ENCODE data around the gene TTC7B.
"Not testable (repeated sequence)": the region's sequence is repeated elsewhere in the genome, so short reads cannot be mapped to it uniquely, and the experiment has no call there.

TTC7B gene

GRCh38 chr14:90815822-90816662 lies at the start of gene TTC7B:
TTC7B (minus strand) TSS chr14:90816430; CDS start chr14:90816295, 135 bp downstream.
- in situ Hi-C loops (cut with HindIII; ENCODE audit: low pct_ligation_motif_present, low pct_unique_long_range_greater_than_20kb, low sequenced_read_pairs): no loop called here
- peak; percentile 43 for DNase-seq

- in situ Hi-C loops (cut with HindIII; ENCODE audit: low pct_ligation_motif_present, low pct_unique_long_range_greater_than_20kb, low sequenced_read_pairs): no loop called here
- DNase-seq: no peak
Observed at GRCh38 chr14:90864741-90865140, 48.5 kb upstream of the TTC7B start.

GRCh38 chr14:90858511-90858910 lies 42.3 kb upstream of the TTC7B start:
- no peak for DNase-seq
- in situ Hi-C loops (cut with HindIII; ENCODE audit: low pct_ligation_motif_present, low pct_unique_long_range_greater_than_20kb, low sequenced_read_pairs): no loop called here

- in situ Hi-C loops (cut with HindIII; ENCODE audit: low pct_ligation_motif_present, low pct_unique_long_range_greater_than_20kb, low sequenced_read_pairs): no loop called here
- DNase-seq: no peak
Observed at GRCh38 chr14:90857866-90858265, 41.6 kb upstream of the TTC7B start.

- in situ Hi-C loops (cut with HindIII; ENCODE audit: low pct_ligation_motif_present, low pct_unique_long_range_greater_than_20kb, low sequenced_read_pairs); DNase-seq: not testable (repeated sequence)
Observed at GRCh38 chr14:90856115-90856514, 39.9 kb upstream of the TTC7B start.

- DNase-seq: no peak
- in situ Hi-C loops (cut with HindIII; ENCODE audit: low pct_ligation_motif_present, low pct_unique_long_range_greater_than_20kb, low sequenced_read_pairs): no loop called here
Observed at GRCh38 chr14:90853116-90853515, 36.9 kb upstream of the TTC7B start.

GRCh38 chr14:90851327-90852036 lies 35.3 kb upstream of the TTC7B start:
- no peak for DNase-seq
- in situ Hi-C loops (cut with HindIII; ENCODE audit: low pct_ligation_motif_present, low pct_unique_long_range_greater_than_20kb, low sequenced_read_pairs): no loop called here

GRCh38 chr14:90850487-90850886 lies 34.3 kb upstream of the TTC7B start:
- DNase-seq: peak; percentile 86

GRCh38 chr14:90849787-90850444 lies 33.7 kb upstream of the TTC7B start:
- no peak for DNase-seq
- in situ Hi-C loops (cut with HindIII; ENCODE audit: low pct_ligation_motif_present, low pct_unique_long_range_greater_than_20kb, low sequenced_read_pairs): no loop called here

More at GRCh38 chr14:90850487-90850886, 34.3 kb upstream of the TTC7B start:
- in situ Hi-C loops (cut with HindIII; ENCODE audit: low pct_ligation_motif_present, low pct_unique_long_range_greater_than_20kb, low sequenced_read_pairs): no loop called here

GRCh38 chr14:90848944-90849731 lies 32.9 kb upstream of the TTC7B start:
- no peak for DNase-seq
- in situ Hi-C loops (cut with HindIII; ENCODE audit: low pct_ligation_motif_present, low pct_unique_long_range_greater_than_20kb, low sequenced_read_pairs): no loop called here

GRCh38 chr14:90846511-90846910 lies 30.3 kb upstream of the TTC7B start:
- in situ Hi-C loops (cut with HindIII; ENCODE audit: low pct_ligation_motif_present, low pct_unique_long_range_greater_than_20kb, low sequenced_read_pairs): no loop called here
- DNase-seq: no peak

GRCh38 chr14:90844321-90844720 lies 28.1 kb upstream of the TTC7B start:
- DNase-seq: no peak
- in situ Hi-C loops (cut with HindIII; ENCODE audit: low pct_ligation_motif_present, low pct_unique_long_range_greater_than_20kb, low sequenced_read_pairs): no loop called here

GRCh38 chr14:90842726-90843125 lies 26.5 kb upstream of the TTC7B start:
- in situ Hi-C loops (cut with HindIII; ENCODE audit: low pct_ligation_motif_present, low pct_unique_long_range_greater_than_20kb, low sequenced_read_pairs): no loop called here
- no peak for DNase-seq

- in situ Hi-C loops (cut with HindIII; ENCODE audit: low pct_ligation_motif_present, low pct_unique_long_range_greater_than_20kb, low sequenced_read_pairs): not testable (repeated sequence)
Observed at GRCh38 chr14:90840667-90841066, 24.4 kb upstream of the TTC7B start.

GRCh38 chr14:90839889-90840266 lies 23.6 kb upstream of the TTC7B start:
- no peak for DNase-seq
- in situ Hi-C loops (cut with HindIII; ENCODE audit: low pct_ligation_motif_present, low pct_unique_long_range_greater_than_20kb, low sequenced_read_pairs): no loop called here

More at GRCh38 chr14:90840667-90841066, 24.4 kb upstream of the TTC7B start:
- not testable (repeated sequence) for DNase-seq

- in situ Hi-C loops (cut with HindIII; ENCODE audit: low pct_ligation_motif_present, low pct_unique_long_range_greater_than_20kb, low sequenced_read_pairs): no loop called here
- DNase-seq: no peak
Observed at GRCh38 chr14:90839024-90839888, 23.0 kb upstream of the TTC7B start.

- DNase-seq; in situ Hi-C loops (cut with HindIII; ENCODE audit: low pct_ligation_motif_present, low pct_unique_long_range_greater_than_20kb, low sequenced_read_pairs): not testable (repeated sequence)
Observed at GRCh38 chr14:90838531-90838930, 22.3 kb upstream of the TTC7B start.

GRCh38 chr14:90837355-90837754 lies 21.1 kb upstream of the TTC7B start:
- in situ Hi-C loops (cut with HindIII; ENCODE audit: low pct_ligation_motif_present, low pct_unique_long_range_greater_than_20kb, low sequenced_read_pairs): no loop called here
- DNase-seq: no peak
